Activated naive CD4-positive, alpha-beta T cell treated with anti-CD3 and anti-CD28 coated beads, Interleukin-2, amount 50 U/mL, for 16 hours (primary cell): ENCODE measurements around the gene ARID1B.

Source experiments
- DNase-seq: peaks from one replicate; pipeline ENCODE4 v3.0.0-alpha.2; 2020

ARID1B gene

GRCh38 chr6:157064502-157064901 is 287.3 kb downstream of the ARID1B start:
- DNase-seq, result no peak

- DNase-seq, result no peak
Measured at GRCh38 chr6:157065366-157065765, 288.2 kb downstream of the ARID1B start.

DNA sequence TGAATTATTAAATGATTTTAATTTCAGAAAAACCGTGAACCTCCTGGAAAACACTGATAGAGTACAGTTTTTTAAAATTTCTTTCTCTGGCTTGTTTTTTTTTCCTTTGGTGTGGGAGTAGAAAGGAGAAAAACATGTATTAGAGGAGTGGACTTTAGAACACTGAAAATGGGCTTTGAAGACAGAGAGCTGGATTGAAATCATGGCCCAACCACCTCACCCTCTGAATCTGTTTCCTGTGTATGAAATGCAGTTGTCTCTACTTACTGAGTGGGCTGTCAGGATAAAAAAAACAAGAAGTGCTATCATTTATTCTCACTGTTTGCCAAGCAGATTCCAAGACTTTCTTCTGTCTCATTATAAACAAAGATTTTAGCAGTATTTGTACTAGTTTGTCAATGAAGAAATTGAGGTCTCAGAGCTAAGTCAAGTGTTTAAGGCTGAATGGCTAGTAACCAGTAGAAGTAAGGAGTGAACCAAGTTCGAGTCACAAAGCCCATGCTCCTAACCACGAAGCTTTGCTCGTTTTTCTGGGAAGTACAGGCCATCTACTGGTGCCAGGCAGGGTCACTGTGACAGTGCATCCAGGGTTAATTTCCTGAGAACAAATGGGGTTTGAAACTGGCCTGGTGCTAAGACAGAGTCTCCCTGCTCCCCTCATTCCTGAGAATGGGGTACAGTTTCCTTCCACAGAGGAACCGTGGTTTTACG is 289.8 kb downstream of the ARID1B start:
- no peak for DNase-seq

DNA sequence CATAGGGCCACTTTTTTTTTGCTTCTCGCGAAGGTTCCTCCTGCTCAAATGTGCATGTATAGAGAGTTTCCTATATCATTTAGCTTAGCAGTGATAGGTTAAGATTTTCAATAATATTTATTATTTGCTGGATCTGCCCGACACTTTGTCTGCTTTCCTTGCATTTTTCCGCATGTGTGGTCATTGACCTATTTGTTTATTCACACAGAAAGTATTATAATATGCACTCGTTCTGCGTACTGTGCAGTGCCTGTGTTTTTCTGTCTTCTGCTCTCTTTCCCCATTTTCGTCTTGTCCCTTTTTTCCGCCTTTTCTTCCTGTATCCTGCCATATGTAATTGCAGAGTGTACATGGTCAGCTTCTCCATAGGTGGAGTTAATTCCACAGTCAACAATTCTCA is 290.3 kb downstream of the ARID1B start:
- DNase-seq, result no peak

GRCh38 chr6:157068691-157069324 is 291.6 kb downstream of the ARID1B start:
- no peak for DNase-seq

GRCh38 chr6:157069585-157069984 is 292.4 kb downstream of the ARID1B start:
- no peak for DNase-seq

GRCh38 chr6:157070403-157071107 is 293.4 kb downstream of the ARID1B start:
- no peak for DNase-seq

- no peak for DNase-seq
Measured at GRCh38 chr6:157072128-157072527, 294.9 kb downstream of the ARID1B start.

DNA sequence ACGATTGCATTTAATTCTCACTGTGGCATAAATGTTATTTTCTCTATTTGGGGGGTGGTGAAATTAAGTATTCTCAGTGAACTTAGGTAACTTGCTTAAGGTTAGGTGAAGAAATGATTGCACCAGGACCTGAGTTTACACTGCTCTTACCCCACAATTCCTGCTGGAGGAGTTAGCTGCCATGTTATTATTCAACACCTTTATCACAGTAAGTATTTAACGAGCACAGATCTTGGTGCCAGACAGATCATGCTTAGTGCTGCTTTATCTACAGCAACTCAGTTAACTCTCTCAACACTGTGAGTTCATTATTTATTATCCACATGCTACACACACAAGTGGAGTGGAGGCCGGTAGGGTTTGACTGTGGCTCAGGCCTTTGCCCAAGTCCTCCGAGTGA is 296.4 kb downstream of the ARID1B start:
- no peak for DNase-seq

DNA sequence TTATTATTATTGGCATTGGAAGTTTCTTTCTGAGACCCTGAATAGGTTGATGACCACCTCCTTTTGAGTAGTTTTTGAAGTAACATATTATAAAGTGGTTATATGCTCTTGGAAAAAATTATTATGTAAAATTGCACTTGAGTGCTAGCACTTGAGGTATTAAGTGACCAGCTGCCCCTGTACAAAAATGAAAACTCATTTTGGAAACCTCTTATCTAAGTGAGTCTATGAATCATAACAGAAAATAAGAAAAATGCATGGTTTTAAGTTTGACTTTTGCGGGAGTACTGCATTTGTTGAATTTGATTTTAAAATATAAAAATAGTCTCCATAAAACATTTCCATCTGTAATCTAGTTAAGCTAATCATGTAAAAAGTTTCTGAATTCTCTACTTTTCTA is 297.8 kb downstream of the ARID1B start:
- DNase-seq, result no peak

DNA sequence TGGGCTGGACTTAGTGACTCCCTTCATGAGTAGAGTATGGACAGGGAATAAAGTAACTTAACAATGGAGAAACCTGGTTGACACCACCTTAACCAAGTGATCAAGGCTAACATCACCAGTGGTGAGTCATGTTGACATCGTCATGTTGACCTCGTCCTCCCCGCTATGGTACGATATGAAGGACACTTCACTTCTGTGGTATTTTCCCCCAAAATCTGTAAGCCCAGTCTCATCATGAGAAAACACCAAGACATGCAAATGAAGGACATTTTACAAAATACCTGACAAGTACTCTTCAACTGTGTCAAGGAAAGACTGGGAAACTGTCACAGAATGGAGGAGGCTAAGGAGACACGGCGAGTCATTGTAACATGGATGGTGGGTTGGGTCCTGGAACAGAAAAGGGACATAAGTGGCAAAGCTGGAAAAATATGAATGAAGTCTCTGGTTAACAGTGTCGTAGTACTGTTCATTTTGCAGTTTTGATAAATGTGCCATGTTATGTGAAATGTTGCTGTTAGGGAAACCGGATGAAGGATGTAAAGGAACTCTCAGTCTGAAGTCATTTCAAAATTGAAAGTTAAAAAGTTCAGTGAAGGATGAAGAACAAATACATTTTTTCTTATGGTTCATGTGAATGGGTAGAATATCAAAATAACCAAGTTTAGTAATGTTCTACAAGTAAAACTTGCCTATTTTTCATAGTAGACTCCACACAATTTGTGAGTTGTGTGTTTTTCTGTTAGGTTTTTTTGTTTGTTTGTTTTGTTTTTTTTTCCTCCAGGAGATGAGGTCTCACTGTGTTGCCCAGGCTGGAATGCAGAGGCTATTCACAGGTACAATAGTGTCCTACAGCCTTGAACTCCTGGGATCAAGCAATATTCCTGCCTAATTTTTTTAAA is 298.6 kb downstream of the ARID1B start:
- DNase-seq, result no peak

GRCh38 chr6:157076451-157076822 is 299.3 kb downstream of the ARID1B start:
- no peak for DNase-seq

- no peak for DNase-seq
Measured at GRCh38 chr6:157077251-157077650, 300.1 kb downstream of the ARID1B start.

DNA sequence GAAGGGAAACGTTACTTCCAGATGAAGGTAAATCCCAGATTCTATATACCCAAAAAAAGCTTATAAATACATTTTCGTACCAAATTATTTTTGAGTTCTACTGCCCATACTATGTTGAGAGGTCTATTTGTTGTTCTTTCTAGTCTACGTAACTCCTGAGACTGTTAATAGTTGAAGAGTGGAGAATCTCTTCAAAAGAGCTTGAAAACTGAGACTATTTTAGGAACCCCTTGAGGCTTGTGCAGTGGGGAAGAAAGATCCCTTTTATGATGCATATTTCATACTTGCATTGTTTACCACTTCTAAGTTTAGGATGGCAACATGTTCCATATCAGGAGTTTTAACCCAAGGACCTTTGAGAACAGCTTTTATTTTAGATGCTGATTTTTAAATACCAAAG is 301.1 kb downstream of the ARID1B start:
- DNase-seq, result no peak

GRCh38 chr6:157079277-157079676 is 302.1 kb downstream of the ARID1B start:
- DNase-seq, result no peak

- no peak for DNase-seq
Measured at GRCh38 chr6:157079771-157080170, 302.6 kb downstream of the ARID1B start.

DNA sequence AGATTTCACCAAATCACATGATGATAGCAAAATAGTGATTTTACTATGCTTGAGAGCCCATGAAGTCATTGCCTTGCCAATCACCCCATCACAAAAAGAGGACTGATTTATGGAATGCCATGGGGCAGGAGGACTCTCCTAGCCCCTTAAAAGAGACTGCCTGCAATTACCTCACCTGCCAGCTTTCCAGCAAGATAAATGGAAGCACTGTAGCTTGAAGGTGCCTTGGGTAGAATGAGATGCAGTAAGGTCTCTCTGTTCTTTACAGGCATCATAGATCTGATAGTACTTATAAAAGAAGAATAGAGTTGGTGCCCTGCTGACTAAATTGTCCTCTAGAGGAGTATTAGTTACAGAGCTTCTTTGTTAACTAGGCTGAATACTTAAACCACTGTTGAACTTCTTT is 303.8 kb downstream of the ARID1B start:
- DNase-seq, result no peak

DNA sequence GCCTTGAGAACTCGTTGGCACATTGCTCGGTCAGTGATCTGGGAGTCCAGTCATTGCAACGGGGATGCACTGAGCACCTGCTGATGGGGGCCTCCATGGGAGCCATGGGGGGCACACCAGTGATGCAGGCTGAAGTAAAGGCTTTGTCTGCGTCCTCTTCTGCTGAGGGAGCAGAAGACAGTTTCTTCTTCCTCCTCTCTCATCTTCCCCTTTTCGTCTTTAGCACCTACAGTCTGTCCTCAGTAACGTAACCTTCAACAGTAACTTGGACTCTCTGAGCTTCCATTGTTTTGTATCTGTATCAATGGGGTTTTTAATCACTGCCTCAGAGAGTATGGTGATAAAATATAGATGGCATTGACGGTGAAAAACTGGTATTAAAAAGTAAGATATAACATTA is 306.2 kb downstream of the ARID1B start:
- DNase-seq, result no peak

- DNase-seq, result no peak
Measured at GRCh38 chr6:157086632-157087031, 309.5 kb downstream of the ARID1B start.

DNA sequence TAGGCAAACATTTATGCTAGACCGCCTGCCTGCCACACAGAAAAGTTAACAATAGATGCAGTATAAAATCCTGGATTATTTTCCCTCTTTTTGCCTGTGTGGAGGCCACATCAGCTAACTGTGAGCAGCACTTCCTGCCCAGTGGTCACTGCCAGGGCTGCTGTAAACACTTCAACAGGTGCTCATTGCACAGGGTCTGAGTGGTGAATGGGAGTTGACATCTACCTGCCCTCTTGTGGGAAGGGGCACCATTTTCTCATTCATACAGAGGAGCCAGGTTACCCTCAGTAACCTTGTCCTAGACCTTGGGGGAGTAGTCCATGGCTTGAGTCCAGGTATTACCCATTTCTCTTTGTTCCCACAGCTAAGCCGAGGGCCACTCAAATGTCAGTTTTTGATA is 310.8 kb downstream of the ARID1B start:
- no peak for DNase-seq

DNA sequence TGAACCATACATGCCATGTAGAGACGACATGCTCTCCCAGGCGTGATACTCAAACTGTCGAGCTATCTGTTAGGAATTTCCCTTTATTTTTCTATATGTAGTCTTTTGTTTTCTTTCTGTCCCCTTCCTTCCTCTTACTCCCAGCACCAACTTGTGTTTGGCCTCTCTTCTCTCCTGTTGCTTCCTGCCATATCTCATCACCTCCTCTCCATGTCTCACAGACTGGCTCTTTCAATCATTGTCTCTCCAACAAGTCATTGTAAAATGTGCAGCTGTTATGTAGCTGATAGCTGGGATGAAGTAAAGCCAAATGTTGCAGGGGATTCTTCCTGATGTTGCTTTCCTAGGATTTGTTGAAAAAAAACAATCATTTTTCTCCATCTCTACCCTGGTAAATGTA is 311.7 kb downstream of the ARID1B start:
- DNase-seq, result no peak

GRCh38 chr6:157089258-157089657 is 312.1 kb downstream of the ARID1B start:
- no peak for DNase-seq

DNA sequence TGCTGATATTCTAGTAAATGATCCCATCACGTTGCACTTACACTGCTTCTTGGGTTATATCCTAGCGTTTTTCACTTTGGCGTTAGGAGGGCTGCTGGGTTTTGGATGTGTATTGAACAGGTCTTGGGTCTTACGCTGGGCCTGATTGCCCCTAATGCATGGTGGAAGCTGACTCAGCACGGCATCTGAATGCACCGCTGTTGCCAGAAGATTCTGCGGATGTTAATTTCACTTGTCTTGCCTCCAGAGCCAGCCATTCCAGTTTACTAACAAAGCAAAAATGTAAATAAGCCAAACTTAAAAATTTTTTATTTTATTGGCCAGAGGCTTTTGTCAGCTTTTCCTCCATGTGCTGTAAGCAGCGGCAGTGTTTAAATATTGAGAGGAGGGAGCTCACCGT is 312.7 kb downstream of the ARID1B start:
- DNase-seq, result no peak
